Measurements from ENCODE around the gene SHD. TPM values are rescaled to one million over a fixed set of nuclear protein-coding genes. Genes with fewer than 3 reads are reported as not detected.

The SHD gene
- total and polyA plus RNA-seq, 2 of the 13 experiments (the other 11 are each of a cell fraction or from before 2014, with no cell fraction given) = 0.11 to 0.20 TPM

DNA sequence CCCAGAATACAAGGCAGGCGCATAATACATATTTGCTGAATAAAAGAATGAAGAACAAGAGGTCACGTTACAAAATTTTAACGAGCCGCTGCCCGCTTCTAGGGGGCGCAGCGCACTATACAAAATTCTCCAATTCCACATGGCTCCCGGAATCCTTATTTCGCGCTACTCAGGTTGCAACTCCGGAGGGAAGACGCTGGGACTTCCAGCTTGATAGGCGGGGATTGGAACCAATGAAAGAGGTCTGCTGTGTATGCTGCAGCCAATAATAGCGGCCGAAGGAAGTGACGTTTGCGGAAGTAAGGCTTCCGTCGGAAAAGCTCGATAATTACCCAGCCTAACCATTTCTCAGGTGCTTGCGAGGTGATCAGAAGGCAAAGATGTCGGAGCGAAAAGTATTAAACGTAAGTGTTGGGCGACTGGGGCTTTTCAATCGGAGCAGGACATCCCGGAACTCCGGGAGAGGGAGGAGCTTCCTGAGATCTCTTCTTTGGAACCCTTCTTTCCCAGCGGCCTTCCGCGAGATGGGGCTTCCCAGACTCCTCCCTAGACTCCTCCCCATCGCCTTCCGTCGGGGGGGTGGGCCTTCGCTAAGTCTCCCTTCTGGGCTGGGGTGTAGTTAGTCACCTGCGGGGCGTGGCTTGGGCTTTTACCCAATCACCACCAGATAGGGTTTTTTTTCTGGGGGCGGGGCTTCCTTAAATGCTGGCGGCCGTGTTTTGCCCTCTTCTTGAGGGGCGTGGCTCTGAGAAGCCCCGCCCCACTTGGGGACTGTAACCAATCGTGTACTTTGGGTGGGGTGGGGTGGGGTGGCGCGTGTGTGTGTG, 32.1 kb upstream of the SHD start, which contains the start of gene YJU2 (continued):
- TF ChIP-seq LRRFIP1 (CRISPR knock-in tag; conservative IDR thresholded peaks at IDR 0.05) (no peak), ZNF564 (CRISPR knock-in tag; IDR thresholded peaks at IDR 0.05) (no peak), ZNF138 (CRISPR knock-in tag; IDR thresholded peaks at IDR 0.05; ENCODE audit: low read depth) (no peak), ZMAT3 (CRISPR knock-in tag; conservative IDR thresholded peaks at IDR 0.05) (peak; percentile 80; the same call in 1 of the 2 replicates), MIER3 (CRISPR knock-in tag; IDR thresholded peaks at IDR 0.05; ENCODE audit: borderline replicate concordance) (peak; percentile 26; the same call in 1 of the 2 replicates), ZNF747 (CRISPR knock-in tag; IDR thresholded peaks at IDR 0.05; ENCODE audit: borderline replicate concordance) (no peak), RBFOX2 (IDR thresholded peaks at IDR 0.05; ENCODE audit: low read depth, low read length) (peak; percentile 73), SP2 (CRISPR knock-in tag; IDR thresholded peaks at IDR 0.05) (peak; percentile 99), ZNF792 (CRISPR knock-in tag; IDR thresholded peaks at IDR 0.05) (peak; percentile 46; the same call in 1 of the 2 replicates), ZNF773 (CRISPR knock-in tag; IDR thresholded peaks at IDR 0.05; ENCODE audit: borderline replicate concordance) (no peak), ZNF331 (CRISPR knock-in tag; IDR thresholded peaks at IDR 0.05) (peak; percentile 59; the same call in 1 of the 2 replicates), RAD51 (IDR thresholded peaks at IDR 0.05; ENCODE audit: borderline replicate concordance) (no peak), RELA (CRISPR knock-in tag; IDR thresholded peaks at IDR 0.05) (no peak), TMF1 (CRISPR knock-in tag; IDR thresholded peaks at IDR 0.05; ENCODE audit: low read depth) (no peak), KLF12 (CRISPR knock-in tag; IDR thresholded peaks at IDR 0.05; ENCODE audit: borderline replicate concordance) (no peak; the same call in 1 of the 2 replicates), ZNF746 (CRISPR knock-in tag; IDR thresholded peaks at IDR 0.05) (peak; percentile 34; the same call in 1 of the 2 replicates), ZNF672 (CRISPR knock-in tag; IDR thresholded peaks at IDR 0.05) (no peak), THRA (CRISPR knock-in tag; IDR thresholded peaks at IDR 0.05; ENCODE audit: borderline replicate concordance) (no peak), SP140L (CRISPR knock-in tag; IDR thresholded peaks at IDR 0.05; ENCODE audit: borderline replicate concordance) (0 out of 2 replicates have a peak, but pooled peaks have one; percentile 26), ZNF253 (CRISPR knock-in tag; IDR thresholded peaks at IDR 0.05; ENCODE audit: borderline replicate concordance) (no peak)
- TF ChIP-seq, protein P1, sequence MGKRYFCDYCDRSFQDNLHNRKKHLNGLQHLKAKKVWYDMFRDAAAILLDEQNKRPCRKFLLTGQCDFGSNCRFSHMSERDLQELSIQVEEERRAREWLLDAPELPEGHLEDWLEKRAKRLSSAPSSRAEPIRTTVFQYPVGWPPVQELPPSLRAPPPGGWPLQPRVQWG (CRISPR knock-in tag; IDR thresholded peaks at IDR 0.05; ENCODE audit: borderline replicate concordance, low read depth) = no peak
- TF ChIP-seq, protein P2, sequence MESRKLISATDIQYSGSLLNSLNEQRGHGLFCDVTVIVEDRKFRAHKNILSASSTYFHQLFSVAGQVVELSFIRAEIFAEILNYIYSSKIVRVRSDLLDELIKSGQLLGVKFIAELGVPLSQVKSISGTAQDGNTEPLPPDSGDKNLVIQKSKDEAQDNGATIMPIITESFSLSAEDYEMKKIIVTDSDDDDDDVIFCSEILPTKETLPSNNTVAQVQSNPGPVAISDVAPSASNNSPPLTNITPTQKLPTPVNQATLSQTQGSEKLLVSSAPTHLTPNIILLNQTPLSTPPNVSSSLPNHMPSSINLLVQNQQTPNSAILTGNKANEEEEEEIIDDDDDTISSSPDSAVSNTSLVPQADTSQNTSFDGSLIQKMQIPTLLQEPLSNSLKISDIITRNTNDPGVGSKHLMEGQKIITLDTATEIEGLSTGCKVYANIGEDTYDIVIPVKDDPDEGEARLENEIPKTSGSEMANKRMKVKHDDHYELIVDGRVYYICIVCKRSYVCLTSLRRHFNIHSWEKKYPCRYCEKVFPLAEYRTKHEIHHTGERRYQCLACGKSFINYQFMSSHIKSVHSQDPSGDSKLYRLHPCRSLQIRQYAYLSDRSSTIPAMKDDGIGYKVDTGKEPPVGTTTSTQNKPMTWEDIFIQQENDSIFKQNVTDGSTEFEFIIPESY (CRISPR knock-in tag; IDR thresholded peaks at IDR 0.05) = peak; percentile 25; the same call in 1 of the 2 replicates
